ENCODE data around the gene MYMK.

DNA sequence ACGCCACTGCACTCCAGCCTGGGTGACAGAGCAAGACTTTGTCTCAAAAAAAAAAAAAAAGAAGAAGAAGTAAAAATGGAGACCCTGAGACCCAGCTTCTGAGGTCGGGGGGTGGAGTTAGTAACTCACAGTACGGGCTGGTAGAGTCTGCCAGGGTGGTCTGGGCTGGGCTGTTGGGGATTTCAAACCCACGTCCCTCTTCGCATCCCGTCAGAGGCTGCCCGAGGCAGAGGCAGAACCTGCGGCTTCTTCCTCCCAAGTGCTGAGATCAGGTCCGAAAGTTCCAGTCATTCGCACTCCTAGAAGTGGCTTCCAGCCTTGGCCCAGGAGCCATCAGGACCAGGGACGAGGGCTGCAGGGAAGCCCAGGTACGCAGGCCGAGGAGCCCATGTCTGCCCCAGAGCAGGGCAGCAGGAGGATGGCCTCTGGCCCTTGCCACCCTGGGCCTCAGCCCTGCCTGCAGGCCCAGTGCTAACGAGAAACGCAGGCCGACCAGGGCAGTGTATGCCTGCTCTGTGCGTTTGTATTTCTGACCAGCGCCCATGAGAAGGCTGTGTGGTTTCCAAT lies 36.0 kb downstream of the MYMK start:
- TF ChIP-seq EZH2 (IDR thresholded peaks at IDR 0.05) = no peak
- no peak for TF ChIP-seq POLR2AphosphoS5 (IDR thresholded peaks at IDR 0.05; ENCODE audit: borderline replicate concordance, low read depth, low read length)
- no peak for TF ChIP-seq FOXP2 (optimal IDR thresholded peaks at IDR 0.05; ENCODE audit: control extremely low read depth, extremely low read length, insufficient read depth)

Measured in SK-N-MC (cell line).